ENCODE data around the gene ALDH5A1.

DNA sequence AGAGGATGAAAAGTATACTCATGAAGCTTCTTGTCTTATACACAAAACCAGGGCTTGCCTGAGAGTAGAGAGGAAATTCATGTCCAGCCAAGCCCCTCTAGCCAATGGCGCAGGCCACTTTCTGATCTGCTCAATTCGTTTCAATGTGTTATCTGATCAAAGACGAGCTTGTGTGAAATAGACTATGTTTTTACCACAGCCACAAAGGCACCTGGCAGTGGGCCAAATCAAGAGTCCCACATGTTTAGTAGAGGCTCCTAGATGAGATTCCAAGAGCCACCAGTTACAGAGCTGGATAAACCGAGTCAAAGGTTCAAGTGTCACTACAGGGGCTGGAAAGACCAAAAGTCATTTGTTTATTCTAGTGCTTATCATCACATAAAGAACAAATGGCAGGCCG is 40.3 kb upstream of the ALDH5A1 start:
- TF ChIP-seq POLR2A (IDR thresholded peaks at IDR 0.05; ENCODE audit: low read length) (no peak), GATA1 (IDR thresholded peaks at IDR 0.05; ENCODE audit: low read depth, low read length) (no peak)

Data from erythroblast (primary cell).